ENCODE results near the gene MPLKIP. TPM values are rescaled to one million over a fixed set of nuclear protein-coding genes. Genes with fewer than 3 reads are reported as not detected.
"Not testable (repeated sequence)": the region's sequence is repeated elsewhere in the genome, so short reads cannot be mapped to it uniquely, and the experiment has no call there.

Gene MPLKIP
- total RNA-seq, 1 donor from 2014 or later = 31.5 TPM

DNA sequence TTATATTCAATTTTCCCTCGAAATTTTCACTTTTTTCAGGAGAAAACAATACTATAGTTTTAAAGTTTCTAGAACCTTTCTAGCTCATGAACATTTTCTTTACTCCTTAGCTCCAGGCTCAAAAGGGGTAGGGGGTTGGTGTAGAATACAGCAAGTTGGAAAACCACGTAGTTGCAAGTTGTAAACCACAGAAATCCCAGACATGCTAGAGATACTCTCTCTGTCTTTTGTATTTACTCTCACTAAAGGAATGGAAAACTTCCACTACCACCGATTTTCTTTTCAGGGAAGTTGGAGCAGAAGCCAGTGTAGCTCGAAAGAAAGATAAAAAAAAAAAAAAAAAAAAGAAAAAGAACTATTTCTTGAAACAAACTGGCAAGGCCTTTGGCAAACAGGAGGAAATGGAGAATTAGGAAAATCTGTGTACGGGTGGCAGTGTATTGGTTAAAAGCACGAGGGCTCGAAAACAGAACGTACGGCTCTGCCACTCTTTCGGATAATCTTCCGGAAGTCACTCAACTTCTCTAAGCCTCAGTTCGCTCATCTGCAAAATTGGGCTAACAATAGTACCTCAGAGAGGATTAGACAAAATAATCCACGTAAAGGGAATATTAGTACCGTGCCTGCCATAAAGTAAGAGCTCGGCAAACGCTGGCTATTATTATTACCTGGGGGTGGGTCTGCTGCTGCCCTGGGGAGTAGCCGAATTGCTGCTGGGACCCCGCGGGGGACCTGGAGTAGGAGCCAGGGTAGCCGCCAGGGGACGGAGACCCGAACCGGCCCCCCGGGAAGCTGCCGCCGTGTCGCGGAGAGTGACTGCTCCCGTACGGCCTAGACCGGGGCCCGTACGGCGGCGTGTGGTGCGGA lies 628 bp downstream of the MPLKIP start:
- intact Hi-C loops (cut with micrococcal nuclease) = loop anchor here (1.0 to 10.0 kb wide), 6 partner anchors 184 to 1709 kb away; partner anchors contain the start of genes RALA and YAE1

DNA sequence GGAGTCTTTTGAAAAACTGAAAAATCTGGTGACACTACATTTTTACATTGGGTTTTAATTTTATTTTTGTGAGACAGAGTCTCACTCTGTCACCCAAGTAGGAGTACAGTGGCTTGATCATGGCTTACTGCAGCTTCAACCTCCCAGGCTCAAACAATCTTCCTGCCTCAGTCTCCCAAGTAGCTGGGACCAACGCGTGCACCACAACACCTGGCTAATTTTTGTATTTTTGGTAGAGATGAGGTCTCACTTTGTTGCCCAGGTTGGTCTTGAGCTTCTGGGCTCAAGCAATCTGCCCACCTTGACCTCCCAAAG lies 11.5 kb downstream of the MPLKIP start:
- intact Hi-C loops (cut with micrococcal nuclease) = no loop called here

- intact Hi-C loops (cut with micrococcal nuclease) = not testable (repeated sequence)
Measured at GRCh38 chr7:40122100-40122939, 12.1 kb downstream of the MPLKIP start.

DNA sequence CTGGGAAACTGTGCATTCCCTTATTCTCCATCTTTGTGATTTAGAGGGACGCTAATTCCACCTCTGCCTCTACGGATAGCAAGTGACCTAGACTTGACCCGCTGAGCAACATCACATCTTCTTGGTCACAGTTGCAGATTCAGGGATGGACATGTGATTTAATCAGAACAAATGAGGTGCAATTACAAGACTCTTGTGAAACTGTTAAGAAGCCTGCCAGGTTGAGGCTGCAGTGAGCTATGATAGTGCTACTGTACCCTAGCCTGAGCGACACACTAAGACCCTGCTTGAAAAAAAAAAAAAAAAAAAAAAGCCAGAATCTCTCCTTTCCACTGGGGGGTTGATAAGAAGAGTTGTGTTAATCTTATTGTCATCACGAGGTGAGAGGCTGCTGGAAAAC lies 14.4 kb downstream of the MPLKIP start:
- intact Hi-C loops (cut with micrococcal nuclease) = no loop called here

DNA sequence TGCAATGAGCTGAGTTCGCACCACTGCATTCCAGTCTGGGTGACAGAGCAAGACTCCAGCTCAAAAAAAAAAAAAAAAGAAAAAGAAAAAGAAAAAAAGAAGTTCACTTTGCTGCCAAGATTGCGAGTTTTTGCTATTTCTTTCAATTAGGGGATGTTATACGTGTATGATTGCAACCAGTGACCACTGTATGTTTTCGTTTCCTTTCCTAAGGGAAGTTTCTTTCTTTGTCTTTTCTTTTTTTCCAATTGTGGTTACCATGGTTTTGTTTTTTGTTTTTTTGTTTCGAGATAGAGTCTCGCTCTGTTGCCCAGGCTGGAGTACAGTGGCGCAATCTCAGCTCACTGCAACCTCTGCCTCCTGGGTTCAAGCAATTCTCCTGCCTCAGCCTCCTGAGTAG lies 16.2 kb downstream of the MPLKIP start:
- intact Hi-C loops (cut with micrococcal nuclease) = not testable (repeated sequence)

GRCh38 chr7:40117199-40117598 lies 17.2 kb downstream of the MPLKIP start:
- intact Hi-C loops (cut with micrococcal nuclease) = not testable (repeated sequence)

DNA sequence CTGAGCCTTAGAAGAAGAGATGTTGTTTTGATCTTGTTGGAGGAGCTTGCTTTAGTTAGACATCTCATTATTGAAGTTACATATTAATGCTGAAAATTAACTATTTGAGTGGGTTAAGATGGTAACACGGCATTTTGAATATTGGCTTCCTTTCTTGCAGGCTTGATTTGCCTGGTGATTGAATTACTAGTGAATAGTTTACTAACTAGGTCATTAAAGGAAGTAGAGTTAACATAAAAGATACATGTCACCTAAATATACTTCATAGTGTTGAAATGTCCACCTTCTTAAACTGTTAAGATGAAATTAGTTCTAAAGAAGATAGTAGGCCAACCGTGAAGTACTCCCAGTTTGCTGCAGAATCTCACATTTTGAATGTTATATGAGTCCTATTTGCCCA lies 18.5 kb downstream of the MPLKIP start:
- intact Hi-C loops (cut with micrococcal nuclease) = no loop called here

GRCh38 chr7:40105879-40106473 lies 28.4 kb downstream of the MPLKIP start:
- intact Hi-C loops (cut with micrococcal nuclease) = no loop called here

DNA sequence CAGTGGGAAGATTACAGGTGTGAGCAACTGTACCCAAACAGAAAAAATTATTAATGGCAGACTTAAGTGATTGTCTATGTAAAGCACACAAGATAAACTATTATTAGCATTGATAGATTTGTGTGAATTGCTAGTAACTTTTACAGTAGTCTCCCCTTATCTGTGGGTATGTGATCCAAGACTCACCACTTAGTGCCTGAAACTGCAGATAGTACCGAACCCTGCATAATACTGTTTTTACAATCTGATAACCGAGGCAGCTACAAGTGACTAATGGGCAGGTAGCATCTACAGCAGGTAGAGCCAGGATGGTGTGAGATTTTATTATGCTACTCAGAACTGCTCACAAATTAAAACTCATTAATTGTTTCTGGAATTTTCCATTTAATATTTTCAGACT lies 31.5 kb downstream of the MPLKIP start:
- intact Hi-C loops (cut with micrococcal nuclease) = no loop called here

DNA sequence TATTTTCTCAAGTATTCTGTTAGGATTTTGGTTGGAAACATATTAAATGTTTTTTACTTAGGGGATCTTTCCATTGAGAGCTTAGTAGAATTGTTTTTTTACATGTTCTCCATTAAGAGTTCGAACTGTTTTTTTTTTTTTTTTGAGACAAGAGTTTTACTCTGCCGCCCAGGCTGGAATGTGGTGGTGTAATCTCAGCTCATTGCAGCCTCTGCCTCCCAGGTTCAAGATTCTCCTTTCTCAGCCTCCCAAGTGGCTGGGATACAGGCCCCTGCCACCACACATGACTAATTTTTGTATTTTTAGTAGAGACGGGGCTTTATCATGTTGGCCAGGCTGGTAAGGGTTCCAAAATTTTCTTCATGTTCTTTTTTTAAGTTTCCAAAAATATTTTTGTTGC lies 33.2 kb downstream of the MPLKIP start:
- intact Hi-C loops (cut with micrococcal nuclease) = no loop called here

- intact Hi-C loops (cut with micrococcal nuclease) = no loop called here
Measured at GRCh38 chr7:40099837-40100236, 34.6 kb downstream of the MPLKIP start.

DNA sequence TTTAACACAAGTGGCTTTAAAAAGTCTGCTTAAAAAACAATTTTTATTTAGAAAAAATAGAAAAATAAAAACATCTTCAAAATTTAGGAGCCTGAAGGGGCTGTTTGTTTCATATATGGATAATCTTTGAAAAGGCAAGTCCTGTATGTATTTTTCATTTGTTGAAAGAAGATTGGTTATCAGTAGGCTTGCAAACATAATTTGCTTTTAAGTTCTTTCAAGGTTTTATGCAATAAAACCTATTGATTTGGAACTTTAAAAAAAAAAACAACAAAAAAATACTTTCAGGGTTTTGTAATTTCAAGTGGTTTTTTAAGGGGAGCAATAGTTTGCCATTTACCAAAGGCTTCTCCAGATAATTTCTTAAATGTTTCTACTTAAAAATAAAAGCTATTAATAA lies 35.6 kb downstream of the MPLKIP start:
- intact Hi-C loops (cut with micrococcal nuclease) = no loop called here

DNA sequence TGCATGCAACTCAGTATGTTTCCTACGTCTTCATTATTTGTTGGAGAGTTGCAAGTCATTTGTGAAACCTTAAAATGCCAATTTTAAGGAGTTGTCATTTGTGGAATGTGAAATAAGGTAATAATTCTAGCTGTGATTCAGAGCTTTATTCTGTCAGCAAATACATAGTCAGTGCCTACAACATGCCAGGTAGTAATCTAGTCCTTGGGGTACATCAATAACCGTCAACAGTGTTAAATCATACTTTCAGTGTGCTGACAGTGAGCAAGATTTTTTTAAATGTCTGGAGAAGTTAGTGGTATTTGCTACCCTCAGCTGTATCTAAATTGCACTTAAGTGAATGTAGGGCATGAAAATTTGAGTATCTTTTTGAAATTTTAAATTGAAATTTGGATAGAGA lies 36.7 kb downstream of the MPLKIP start:
- intact Hi-C loops (cut with micrococcal nuclease) = no loop called here

DNA sequence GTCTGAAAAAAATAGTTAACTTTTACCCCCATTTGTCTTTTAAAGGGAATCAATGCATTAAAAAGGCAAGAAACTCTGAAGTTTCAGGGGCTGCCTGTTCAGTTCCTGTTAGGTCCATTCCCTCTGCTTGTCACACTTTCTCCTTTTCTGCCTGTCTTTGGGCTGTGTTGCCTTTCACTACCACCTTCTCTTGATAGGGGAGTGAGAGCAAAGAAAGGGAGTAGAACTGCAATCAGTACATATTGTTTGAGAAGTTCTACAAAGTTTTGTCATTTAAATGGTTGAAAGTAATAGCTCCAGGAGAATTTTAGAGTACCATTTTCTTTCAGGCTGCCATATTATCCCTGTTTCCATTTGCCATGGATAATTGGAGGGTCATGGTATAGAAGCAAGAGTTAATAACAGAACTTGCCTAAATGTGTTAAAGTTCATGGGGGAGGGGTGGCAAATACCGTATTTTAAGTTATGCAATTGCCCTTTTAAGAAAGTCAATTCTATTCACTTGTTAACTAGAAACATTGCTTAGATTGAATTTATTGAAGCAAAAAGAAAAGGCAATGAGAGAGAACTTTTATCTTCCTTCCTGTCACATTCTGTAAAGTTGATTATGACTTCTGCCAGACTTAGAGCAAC lies 38.6 kb downstream of the MPLKIP start:
- intact Hi-C loops (cut with micrococcal nuclease) = no loop called here

DNA sequence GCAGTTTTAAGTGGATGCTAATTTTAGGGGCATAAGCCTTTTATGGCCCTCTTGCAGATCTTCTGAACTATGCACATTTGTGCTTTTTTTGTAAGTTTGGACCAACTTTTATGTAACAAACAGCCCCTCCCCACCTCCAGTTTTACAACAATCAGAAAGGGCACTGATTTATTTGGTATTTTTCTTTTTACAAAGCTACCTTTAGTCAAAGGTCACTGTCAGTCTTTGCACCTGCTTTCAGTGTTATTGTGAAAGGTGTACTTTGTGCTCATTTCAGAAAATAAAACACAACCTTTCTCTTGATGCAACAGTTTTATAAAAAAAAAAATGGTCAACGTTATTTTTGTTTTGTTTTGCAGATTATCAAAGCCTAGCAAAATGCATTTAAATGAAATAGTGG lies 39.2 kb downstream of the MPLKIP start:
- intact Hi-C loops (cut with micrococcal nuclease) = no loop called here

- intact Hi-C loops (cut with micrococcal nuclease) = no loop called here
Measured at GRCh38 chr7:40093631-40094350, 40.6 kb downstream of the MPLKIP start.

DNA sequence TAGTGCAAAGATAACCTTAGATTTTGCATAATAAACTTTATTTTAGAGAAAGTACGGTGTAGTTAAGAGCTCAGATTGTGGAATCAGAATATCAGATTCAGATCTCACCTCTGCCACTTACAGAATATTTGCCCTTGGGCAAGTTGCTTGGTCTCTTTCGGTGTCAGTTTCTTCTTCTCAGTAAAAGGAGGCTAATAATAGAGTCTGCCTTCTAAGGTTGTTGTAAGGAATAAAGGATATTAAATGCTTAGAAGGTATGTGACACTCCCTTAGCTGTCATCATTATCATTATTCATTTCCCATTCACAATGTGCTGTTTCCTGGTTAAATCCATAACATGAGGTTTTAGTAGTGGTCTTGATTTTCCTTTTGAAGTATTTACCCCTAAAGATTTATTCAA lies 42.2 kb downstream of the MPLKIP start:
- intact Hi-C loops (cut with micrococcal nuclease) = no loop called here

GRCh38 chr7:40077849-40078248 lies 56.6 kb downstream of the MPLKIP start:
- intact Hi-C loops (cut with micrococcal nuclease) = no loop called here

All from T-helper 2 cell treated with Interferon-gamma antibody and Interleukin-4, amounts not matched to agents 100 ng/mL and 5 ng/mL, for 36 hours (primary cell).